Measurements from ENCODE around the gene ADGRL1. TPM values are rescaled to one million over a fixed set of nuclear protein-coding genes. Genes with fewer than 3 reads are reported as not detected.

ADGRL1 gene
- total and polyA plus RNA-seq, 10 of the 15 experiments (the other 5 are each of a cell fraction or from before 2014, with no cell fraction given), result 0.05 to 4.8 (median 0.71) TPM

- FAIRE-seq (no peak), DNase-seq (ENCODE audit: low read depth, low spot score) (no peak), ATAC-seq (no peak)
- H3K4me3 ChIP-seq, result no peak overlapping the region
- ChIA-PET POLR2A (no interaction called here), CTCF (no interaction called here), RAD21 (ENCODE audit: unreplicated experiment) (interaction anchor here (0.7 kb wide), 1 partner anchor 17 kb away, joined by 3 read pairs; no protein-coding TSS in a partner anchor), SMC1A (ENCODE audit: uncharacterized antibody, unreplicated experiment) (no interaction called here)
- H3K27me3 ChIP-seq (replicated peaks in 1 of 2; ENCODE audit: control insufficient read depth in 2 of 2, insufficient read depth in 2 of 2, low read length in 1 of 2), result no peaks in the 10 kb centered on the region
- no peaks in the 10 kb centered on the region for H3K79me2 ChIP-seq (ENCODE audit: control insufficient read depth, insufficient read depth, low read length)
- WGBS (ENCODE audit: insufficient coverage, insufficient replicate concordance, low lambda C conversion rate, missing lambda C conversion rate), result 71% methylated on average over 9 of the region's 9 CpGs
- no peak for TF ChIP-seq ATF2 (IDR thresholded peaks at IDR 0.05; ENCODE audit: low read length)
- no peak for TF ChIP-seq FOXK2 (IDR thresholded peaks at IDR 0.05)
- no peak for TF ChIP-seq SMC3 (IDR thresholded peaks at IDR 0.05; ENCODE audit: borderline replicate concordance, low read length)
- no TSS peak for BruUV-seq (replicated peaks)
- no peak overlapping the region for H3K4me2 ChIP-seq (ENCODE audit: control insufficient read depth, insufficient read depth)
- H2AFZ ChIP-seq (ENCODE audit: control insufficient read depth, low read depth, low read length), result no peak overlapping the region
- no peak overlapping the region for H3K9ac ChIP-seq (ENCODE audit: control insufficient read depth, insufficient read depth, low read length)
- H3K4me1 ChIP-seq (ENCODE audit: control insufficient read depth, insufficient read depth, low read length), result peaks cover 8% of the 10 kb centered on the region; the same call in 1 of the 2 replicates
- no peaks in the 10 kb centered on the region for H4K20me1 ChIP-seq (ENCODE audit: control insufficient read depth, insufficient read depth)
- in situ Hi-C loops (cut with MboI) (no loop called here), intact Hi-C loops (cut with micrococcal nuclease; ENCODE audit: unreplicated experiment) (no loop called here)
- H3K9me3 ChIP-seq (replicated peaks; ENCODE audit: control insufficient read depth, insufficient read depth, low read length), result no peaks in the 10 kb centered on the region
- no peaks in the 10 kb centered on the region for H3K36me3 ChIP-seq (ENCODE audit: control insufficient read depth in 2 of 2, insufficient read depth in 2 of 2, low read length in 1 of 2)
- no peak overlapping the region for H3K27ac ChIP-seq (ENCODE audit: control insufficient read depth, insufficient read depth)
Measured at GRCh38 chr19:14174883-14175282, 31.1 kb downstream of the ADGRL1 start.

- ChIA-PET CTCF (interaction anchor here (1.7 kb wide), 1 partner anchor 33 kb away, joined by 4 read pairs; the partner anchor contains the start of gene ASF1B), RAD21 (ENCODE audit: unreplicated experiment) (no interaction called here), SMC1A (ENCODE audit: uncharacterized antibody, unreplicated experiment) (interaction anchor here (1.3 kb wide), 1 partner anchor 32 kb away, joined by 3 read pairs; the partner anchor contains the start of gene ASF1B), POLR2A (interaction anchor here (0.5 kb wide), 1 partner anchor 64 kb away, joined by 4 read pairs; no protein-coding TSS in a partner anchor)
- H3K4me3 ChIP-seq, result no peak overlapping the region
- H2AFZ ChIP-seq (ENCODE audit: control insufficient read depth, low read depth, low read length), result no peak overlapping the region
- H3K27ac ChIP-seq (ENCODE audit: control insufficient read depth, insufficient read depth), result no peak overlapping the region
- no peak for FAIRE-seq
- TF ChIP-seq REST (IDR thresholded peaks at IDR 0.05; ENCODE audit: low read depth, low read length) (no peak), BRCA1 (IDR thresholded peaks at IDR 0.05; ENCODE audit: low read depth, low read length) (no peak), YBX1 (IDR thresholded peaks at IDR 0.05) (no peak), SP1 (IDR thresholded peaks at IDR 0.05; ENCODE audit: low read depth, low read length) (no peak), ATF2 (IDR thresholded peaks at IDR 0.05; ENCODE audit: low read length) (no peak)
- DNase-seq (ENCODE audit: low read depth, low spot score), result no peak
- H3K4me1 ChIP-seq (ENCODE audit: control insufficient read depth, insufficient read depth, low read length), result peaks cover 8% of the 10 kb centered on the region; the same call in 1 of the 2 replicates
- no peak overlapping the region for H3K9ac ChIP-seq (ENCODE audit: control insufficient read depth, insufficient read depth, low read length)
- H3K27me3 ChIP-seq (replicated peaks in 1 of 2; ENCODE audit: control insufficient read depth in 2 of 2, insufficient read depth in 2 of 2, low read length in 1 of 2), result no peaks in the 10 kb centered on the region
- BruUV-seq (replicated peaks), result no TSS peak
- H4K20me1 ChIP-seq (ENCODE audit: control insufficient read depth, insufficient read depth), result no peaks in the 10 kb centered on the region
- H3K36me3 ChIP-seq (ENCODE audit: control insufficient read depth in 2 of 2, insufficient read depth in 2 of 2, low read length in 1 of 2), result no peaks in the 10 kb centered on the region
- WGBS (ENCODE audit: insufficient coverage, insufficient replicate concordance, low lambda C conversion rate, missing lambda C conversion rate), result 84% methylated on average over 12 of the region's 12 CpGs
- in situ Hi-C loops (cut with MboI) (no loop called here), intact Hi-C loops (cut with micrococcal nuclease; ENCODE audit: unreplicated experiment) (no loop called here)
- no peaks in the 10 kb centered on the region for H3K79me2 ChIP-seq (ENCODE audit: control insufficient read depth, insufficient read depth, low read length)
- H3K4me2 ChIP-seq (ENCODE audit: control insufficient read depth, insufficient read depth), result no peak overlapping the region
- H3K9me3 ChIP-seq (replicated peaks; ENCODE audit: control insufficient read depth, insufficient read depth, low read length), result no peaks in the 10 kb centered on the region
- ATAC-seq, result no peak
Measured at GRCh38 chr19:14168993-14169392, 37.0 kb downstream of the ADGRL1 start.

Data from GM12878 (cell line).